Fibroblast of lung (primary cell): ENCODE data around the gene SLC22A17. TPM values are rescaled to one million over a fixed set of nuclear protein-coding genes. Genes with fewer than 3 reads are reported as not detected.

Experiments used
- DNase-seq, 2 donors: peaks; one replicate each; pipeline versions ENCODE4 v3.0.0 to v3.0.0-alpha.2; 2010; ENCODE audit warnings: low read depth in 2 of 2
- H2AFZ ChIP-seq: 2 replicates; pipeline ENCODE4 v1.5.1; 2012; ENCODE audit warnings: low read length, control low read depth, inconsistent platforms
- H3K27ac ChIP-seq: 2 replicates; pipeline ENCODE4 v1.5.1; 2011; ENCODE audit warnings: low read length, control low read depth; ENCODE audit not compliant: insufficient read depth
- H3K27me3 ChIP-seq: 2 replicates; pipeline ENCODE4 v1.5.1; 2011; ENCODE audit warnings: mild to moderate bottlenecking, low read length; ENCODE audit not compliant: control insufficient read depth, insufficient read depth
- H3K36me3 ChIP-seq: 2 replicates; pipeline ENCODE4 v1.5.1; 2011; ENCODE audit warnings: low read length; ENCODE audit not compliant: control insufficient read depth, insufficient read depth
- H3K4me1 ChIP-seq: 2 replicates; pipeline ENCODE4 v1.5.1; 2011; ENCODE audit warnings: low read length; ENCODE audit not compliant: control insufficient read depth, insufficient read depth; ENCODE audit errors: extremely low read depth
- H3K4me2 ChIP-seq: 2 replicates; pipeline ENCODE4 v1.5.1; 2011; ENCODE audit warnings: low read length, control low read depth; ENCODE audit not compliant: insufficient read depth; ENCODE audit errors: extremely low read depth
- H3K4me3 ChIP-seq, 4 experiments: fragments of 200-600 bp in 1 of 4; sonication (generic) in 1 of 4; replicated peaks in 1 of 4; 2 replicates each; pipeline ENCODE4 v1.5.1; 2011 to 2016; ENCODE audit warnings: low read length in 4 of 4, low read depth in 3 of 4, mild to moderate bottlenecking in 3 of 4, control low read depth in 2 of 4, inconsistent platforms in 1 of 4, mixed read lengths in 1 of 4; ENCODE audit not compliant: insufficient read depth in 1 of 4; ENCODE audit errors: control extremely low read depth in 1 of 4
- H3K79me2 ChIP-seq: 2 replicates; pipeline ENCODE4 v1.5.1; 2012; ENCODE audit warnings: mild to moderate bottlenecking, low read length, inconsistent platforms; ENCODE audit not compliant: control insufficient read depth, insufficient read depth
- H3K9ac ChIP-seq: 2 replicates; pipeline ENCODE4 v1.5.1; 2011; ENCODE audit warnings: mild to moderate bottlenecking, low read length, control low read depth; ENCODE audit not compliant: insufficient read depth
- H3K9me3 ChIP-seq: 2 replicates; pipeline ENCODE4 v1.5.1; 2012; ENCODE audit warnings: low read depth, low read length; ENCODE audit not compliant: control insufficient read depth, insufficient read depth
- H4K20me1 ChIP-seq: 2 replicates; pipeline ENCODE4 v1.5.1; 2011; ENCODE audit warnings: low read length; ENCODE audit not compliant: control insufficient read depth, insufficient read depth; ENCODE audit errors: extremely low read depth
- EZH2 ChIP-seq: IDR thresholded peaks from 2 replicates; pipeline ENCODE4 v1.5.1; 2012; ENCODE audit warnings: low read length, control low read depth, mild to moderate bottlenecking; ENCODE audit errors: missing control alignments
- polyA plus RNA-seq, 2 donors: library from polyadenylated mRNA; depleted of rRNA in 1 of 2; stranded (reverse) in 1 of 2; unstranded in 1 of 2; fragments of >200 nt; gene quantifications; 2 replicates each; pipeline ENCODE4 v1.2.1, GENCODE V29; 2011 to 2012; ENCODE audit warnings: missing spikeins in 1 of 2
- total RNA-seq: library from RNA; depleted of rRNA; stranded (reverse); fragments of >200 nt; gene quantifications from 2 replicates; pipeline ENCODE4 v1.2.1, GENCODE V29; 2014
- TF ChIP-seq, protein P1 (sequence below), 2 donors: IDR thresholded peaks in 1 of 2; conservative IDR thresholded peaks in 1 of 2; 1 replicate in 1 of 2; 2 replicates in 1 of 2; pipeline ENCODE4 v1.5.1; 2011 to 2012; ENCODE audit warnings: low read length in 2 of 2, control low read depth in 1 of 2, inconsistent platforms in 1 of 2, low read depth in 1 of 2, mild to moderate bottlenecking in 1 of 2

Gene SLC22A17
- total and polyA plus RNA-seq, 2 donors (not counting 1 experiment from before 2014, with no cell fraction given), result 7.9 to 23.1 TPM

DNA sequence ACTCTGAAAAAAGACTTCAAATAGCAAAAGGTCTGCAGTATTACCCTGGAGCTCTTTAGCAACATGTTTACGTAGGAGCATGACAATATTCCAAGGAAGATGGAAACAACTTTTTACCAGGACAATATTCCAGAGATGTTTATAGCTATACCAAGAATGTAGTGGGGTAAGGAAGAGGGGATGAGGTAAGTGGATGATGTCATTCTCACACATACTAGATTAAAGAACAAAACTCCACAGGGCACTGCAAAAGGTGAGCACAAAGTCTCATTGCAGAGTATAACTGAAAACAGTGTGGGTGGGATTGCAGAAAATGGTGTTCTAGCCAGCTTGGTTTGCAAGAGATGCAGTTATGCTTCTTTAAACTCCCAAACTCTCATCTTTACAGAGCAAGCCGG, 32.6 kb upstream of the SLC22A17 start:
- no peak overlapping the region for H3K9ac ChIP-seq
- H4K20me1 ChIP-seq, result no peaks in the 10 kb centered on the region
- no peak overlapping the region for H2AFZ ChIP-seq
- no peak overlapping the region for H3K27ac ChIP-seq
- H3K4me1 ChIP-seq, result no peaks in the 10 kb centered on the region
- TF ChIP-seq, protein P1, sequence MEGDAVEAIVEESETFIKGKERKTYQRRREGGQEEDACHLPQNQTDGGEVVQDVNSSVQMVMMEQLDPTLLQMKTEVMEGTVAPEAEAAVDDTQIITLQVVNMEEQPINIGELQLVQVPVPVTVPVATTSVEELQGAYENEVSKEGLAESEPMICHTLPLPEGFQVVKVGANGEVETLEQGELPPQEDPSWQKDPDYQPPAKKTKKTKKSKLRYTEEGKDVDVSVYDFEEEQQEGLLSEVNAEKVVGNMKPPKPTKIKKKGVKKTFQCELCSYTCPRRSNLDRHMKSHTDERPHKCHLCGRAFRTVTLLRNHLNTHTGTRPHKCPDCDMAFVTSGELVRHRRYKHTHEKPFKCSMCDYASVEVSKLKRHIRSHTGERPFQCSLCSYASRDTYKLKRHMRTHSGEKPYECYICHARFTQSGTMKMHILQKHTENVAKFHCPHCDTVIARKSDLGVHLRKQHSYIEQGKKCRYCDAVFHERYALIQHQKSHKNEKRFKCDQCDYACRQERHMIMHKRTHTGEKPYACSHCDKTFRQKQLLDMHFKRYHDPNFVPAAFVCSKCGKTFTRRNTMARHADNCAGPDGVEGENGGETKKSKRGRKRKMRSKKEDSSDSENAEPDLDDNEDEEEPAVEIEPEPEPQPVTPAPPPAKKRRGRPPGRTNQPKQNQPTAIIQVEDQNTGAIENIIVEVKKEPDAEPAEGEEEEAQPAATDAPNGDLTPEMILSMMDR (conservative IDR thresholded peaks at IDR 0.05 in 1 of 2, IDR thresholded peaks at IDR 0.05 in 1 of 2; ENCODE audit: low read depth in 1 of 2, low read length in 2 of 2), result no peak
- no peak for TF ChIP-seq EZH2
- no peak overlapping the region for H3K4me3 ChIP-seq
- H3K4me2 ChIP-seq, result no peak overlapping the region
- no peaks in the 10 kb centered on the region for H3K79me2 ChIP-seq
- no peak for DNase-seq
- no peaks in the 10 kb centered on the region for H3K27me3 ChIP-seq
- H3K9me3 ChIP-seq, result no peaks in the 10 kb centered on the region
- H3K36me3 ChIP-seq, result no peaks in the 10 kb centered on the region

DNA sequence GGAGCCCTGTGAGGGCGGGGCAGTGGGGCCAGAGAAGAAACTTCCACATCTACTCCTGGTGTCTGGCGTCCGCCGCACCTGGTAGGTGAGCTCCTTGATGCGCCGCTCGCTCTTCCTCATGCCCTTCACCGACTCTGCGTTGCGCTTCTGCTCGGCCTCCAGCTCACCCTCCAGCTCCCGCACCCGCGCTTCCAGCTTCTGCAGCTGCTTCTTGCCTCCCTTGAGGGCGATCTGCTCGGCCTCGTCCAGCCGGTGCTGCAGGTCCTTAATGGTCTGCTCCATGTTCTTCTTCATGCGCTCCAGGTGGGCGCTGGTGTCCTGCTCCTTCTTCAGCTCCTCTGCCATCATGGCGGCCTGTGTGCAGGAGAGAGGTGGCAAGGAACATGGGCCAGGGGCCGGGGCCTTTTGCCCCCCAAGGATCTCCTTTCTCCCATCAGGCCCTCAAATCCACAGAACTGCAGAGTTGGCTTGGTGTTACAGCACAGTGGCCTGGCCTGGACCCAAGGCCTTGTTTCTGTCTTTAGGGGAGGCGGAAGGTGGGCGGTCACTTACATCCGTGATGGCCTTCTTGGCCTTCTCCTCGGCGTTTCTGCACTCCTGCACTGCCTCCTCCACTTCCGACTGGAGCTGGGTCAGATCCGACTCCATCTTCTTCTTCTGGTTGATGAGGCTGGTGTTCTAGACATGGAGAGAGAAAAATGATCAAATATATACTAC, 31.8 kb upstream of the SLC22A17 start:
- no peaks in the 10 kb centered on the region for H4K20me1 ChIP-seq
- no peak overlapping the region for H2AFZ ChIP-seq
- H3K4me2 ChIP-seq, result no peak overlapping the region
- DNase-seq, result no peak
- no peaks in the 10 kb centered on the region for H3K27me3 ChIP-seq
- H3K27ac ChIP-seq, result no peak overlapping the region
- no peaks in the 10 kb centered on the region for H3K79me2 ChIP-seq
- TF ChIP-seq, protein P1 (conservative IDR thresholded peaks at IDR 0.05 in 1 of 2, IDR thresholded peaks at IDR 0.05 in 1 of 2; ENCODE audit: low read depth in 1 of 2, low read length in 2 of 2), result no peak
- no peak for TF ChIP-seq EZH2
- no peaks in the 10 kb centered on the region for H3K9me3 ChIP-seq
- no peaks in the 10 kb centered on the region for H3K36me3 ChIP-seq
- H3K9ac ChIP-seq, result no peak overlapping the region
- no peaks in the 10 kb centered on the region for H3K4me1 ChIP-seq
- no peak overlapping the region for H3K4me3 ChIP-seq

DNA sequence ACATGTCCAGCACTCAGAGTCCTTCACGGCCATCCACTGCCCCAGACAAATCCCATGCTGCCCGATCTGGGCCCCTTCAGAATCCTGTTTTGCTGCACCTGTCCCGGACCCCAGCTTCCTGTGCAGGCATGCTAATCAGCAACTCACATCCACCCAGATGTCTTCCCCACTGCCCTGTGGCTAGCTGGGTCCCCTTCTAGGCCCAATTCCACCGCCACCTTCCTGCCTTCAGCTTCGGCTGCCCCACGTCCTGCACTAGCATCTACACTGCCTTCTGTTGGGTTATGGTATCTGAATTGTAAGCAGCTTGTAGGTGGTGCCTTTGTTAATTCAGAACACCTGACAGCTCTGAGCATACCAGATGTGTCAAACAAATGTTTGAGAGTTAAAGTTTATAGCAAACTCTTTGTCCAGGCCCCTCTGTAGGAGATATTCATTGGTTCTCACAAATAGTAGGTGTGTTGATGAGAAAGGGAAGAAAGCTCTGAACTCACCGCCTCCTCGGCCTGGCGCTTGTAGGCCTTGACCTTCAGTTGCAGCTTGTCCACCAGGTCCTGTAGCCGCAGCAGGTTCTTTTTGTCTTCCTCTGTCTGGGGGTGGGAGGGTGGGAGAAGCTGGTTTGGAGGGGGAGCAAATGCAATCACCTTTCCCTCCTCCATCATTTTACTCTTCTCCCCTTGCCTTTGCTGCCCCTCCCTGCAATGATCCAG, 30.2 kb upstream of the SLC22A17 start:
- Histone ChIP-seq H2AFZ (no peak overlapping the region), H4K20me1 (no peaks in the 10 kb centered on the region), H3K36me3 (no peaks in the 10 kb centered on the region), H3K4me1 (no peaks in the 10 kb centered on the region), H3K9ac (no peak overlapping the region), H3K4me3 (no peak overlapping the region), H3K4me2 (no peak overlapping the region), H3K27ac (no peak overlapping the region), H3K9me3 (no peaks in the 10 kb centered on the region), H3K27me3 (no peaks in the 10 kb centered on the region), H3K79me2 (no peaks in the 10 kb centered on the region)
- no peak for DNase-seq
- TF ChIP-seq, protein P1 (conservative IDR thresholded peaks at IDR 0.05 in 1 of 2, IDR thresholded peaks at IDR 0.05 in 1 of 2; ENCODE audit: low read depth in 1 of 2, low read length in 2 of 2), result no peak
